ENCODE data around the gene SYT1. TPM values are rescaled to one million over a fixed set of nuclear protein-coding genes. Genes with fewer than 3 reads are reported as not detected.

The SYT1 gene
- total and polyA plus RNA-seq, 2 of the 4 experiments (the other 2 are of a cell fraction) = 2.8 to 3.0 TPM

DNA sequence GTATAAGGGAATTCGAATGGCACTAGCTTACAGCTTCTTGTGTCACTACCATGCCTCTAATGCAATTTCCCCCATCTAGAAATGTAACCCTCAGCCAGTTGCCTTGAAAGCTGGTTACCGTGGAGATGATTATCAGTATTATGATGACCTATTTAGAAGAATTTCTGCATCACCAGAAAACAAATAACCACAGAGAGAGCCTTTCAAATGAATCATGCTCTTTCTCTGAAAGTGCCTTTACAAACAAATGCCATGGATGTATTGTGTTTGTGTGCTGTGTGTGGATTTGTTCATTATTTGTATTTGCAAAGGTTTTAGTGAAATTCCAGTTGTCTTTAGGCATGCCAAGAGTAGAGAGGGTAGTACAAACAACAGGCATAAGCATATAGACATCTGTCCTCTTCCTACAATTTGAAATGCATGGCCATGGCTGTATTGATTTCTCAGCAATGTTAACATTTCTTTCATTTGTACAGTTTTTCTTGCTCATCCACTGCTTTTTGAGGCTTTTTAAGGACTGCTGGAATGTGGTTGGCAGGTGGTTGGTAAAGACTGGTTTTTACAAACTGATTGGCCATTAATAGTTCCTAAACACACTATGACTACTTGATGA is 559.6 kb downstream of the SYT1 start (continued):
- TF ChIP-seq, protein P1, sequence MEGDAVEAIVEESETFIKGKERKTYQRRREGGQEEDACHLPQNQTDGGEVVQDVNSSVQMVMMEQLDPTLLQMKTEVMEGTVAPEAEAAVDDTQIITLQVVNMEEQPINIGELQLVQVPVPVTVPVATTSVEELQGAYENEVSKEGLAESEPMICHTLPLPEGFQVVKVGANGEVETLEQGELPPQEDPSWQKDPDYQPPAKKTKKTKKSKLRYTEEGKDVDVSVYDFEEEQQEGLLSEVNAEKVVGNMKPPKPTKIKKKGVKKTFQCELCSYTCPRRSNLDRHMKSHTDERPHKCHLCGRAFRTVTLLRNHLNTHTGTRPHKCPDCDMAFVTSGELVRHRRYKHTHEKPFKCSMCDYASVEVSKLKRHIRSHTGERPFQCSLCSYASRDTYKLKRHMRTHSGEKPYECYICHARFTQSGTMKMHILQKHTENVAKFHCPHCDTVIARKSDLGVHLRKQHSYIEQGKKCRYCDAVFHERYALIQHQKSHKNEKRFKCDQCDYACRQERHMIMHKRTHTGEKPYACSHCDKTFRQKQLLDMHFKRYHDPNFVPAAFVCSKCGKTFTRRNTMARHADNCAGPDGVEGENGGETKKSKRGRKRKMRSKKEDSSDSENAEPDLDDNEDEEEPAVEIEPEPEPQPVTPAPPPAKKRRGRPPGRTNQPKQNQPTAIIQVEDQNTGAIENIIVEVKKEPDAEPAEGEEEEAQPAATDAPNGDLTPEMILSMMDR (conservative IDR thresholded peaks at IDR 0.05; ENCODE audit: low read depth, low read length) = no peak
- TF ChIP-seq FOS (IDR thresholded peaks at IDR 0.05; ENCODE audit: low read depth, low read length) = peak; percentile 75

DNA sequence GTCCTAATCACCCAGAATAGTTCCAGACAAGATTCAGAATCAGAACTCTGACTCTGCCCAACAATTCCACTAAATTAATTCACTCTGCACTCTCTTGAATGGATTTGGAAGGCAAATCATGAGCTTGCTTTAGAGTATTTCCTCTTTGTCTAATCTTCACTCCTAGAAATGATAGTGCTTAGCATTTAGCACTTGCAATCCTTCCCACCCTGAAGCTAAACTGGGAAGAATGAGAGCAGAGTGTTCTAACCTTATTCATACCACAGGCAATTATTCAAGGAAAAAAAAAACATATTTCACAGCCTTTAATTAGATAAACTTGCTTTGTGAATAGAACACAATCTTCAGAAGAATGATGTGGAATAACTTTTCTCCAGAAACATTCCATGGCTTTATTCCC is 561.5 kb downstream of the SYT1 start:
- Histone ChIP-seq H3K4ac (ENCODE audit: low read depth, low read length) (no peak overlapping the region), H3K14ac (replicated peaks; ENCODE audit: low read depth, low read length) (no peak overlapping the region), H3K9me3 (ENCODE audit: control insufficient read depth, insufficient read depth, low read length) (no peaks in the 10 kb centered on the region), H4K91ac (ENCODE audit: insufficient read depth, low read depth, low read length) (no peak overlapping the region), H3K4me3 (ENCODE audit: insufficient read depth, low read depth, low read length) (no peak overlapping the region), H4K5ac (ENCODE audit: low read depth, low read length) (no peak overlapping the region), H3K56ac (ENCODE audit: extremely low read depth, insufficient read depth, low read length) (no peak overlapping the region), H3K36me3 (ENCODE audit: control insufficient read depth, insufficient read depth, low read length) (no peaks in the 10 kb centered on the region), H3K27me3 (ENCODE audit: control insufficient read depth, insufficient read depth, low read length) (no peaks in the 10 kb centered on the region), H4K8ac (ENCODE audit: low read depth in 2 of 2, low read length in 2 of 2) (no peak overlapping the region), H4K20me1 (ENCODE audit: insufficient read depth, low read length) (no peaks in the 10 kb centered on the region), H3K9me1 (ENCODE audit: insufficient read depth, low read length) (peaks cover 3% of the 10 kb centered on the region; the same call in 1 of the 2 replicates), H3K27ac (ENCODE audit: insufficient read depth, low read length) (no peak overlapping the region), H2BK20ac (ENCODE audit: low read depth, low read length) (no peak overlapping the region), H2AK9ac (replicated peaks; ENCODE audit: low read depth, low read length, poor library complexity) (no peak overlapping the region), H2BK120ac (ENCODE audit: low read depth, low read length) (0 out of 2 replicates have a peak overlapping the region, but pooled peaks have one; percentile 3), H3K4me2 (ENCODE audit: low read depth, low read length) (no peak overlapping the region), H2BK5ac (ENCODE audit: low read depth, low read length, poor library complexity, severe bottlenecking) (no peak overlapping the region), H2AFZ (replicated peaks; ENCODE audit: low read length, poor library complexity) (no peak overlapping the region), H2AK5ac (ENCODE audit: low read depth, low read length) (no peak overlapping the region), H2BK15ac (ENCODE audit: low read depth, low read length) (no peak overlapping the region), H3K79me1 (ENCODE audit: low read depth in 1 of 2, low read length in 2 of 2) (peaks cover 0 to 6% of the 10 kb centered on the region in 2 experiments; a peak in 1 of 4 replicates), H3K4me1 (ENCODE audit: control insufficient read depth, insufficient read depth, low read length) (peaks cover 17% of the 10 kb centered on the region; the same call in 1 of the 2 replicates), H3K9ac (ENCODE audit: low read depth, low read length) (no peak overlapping the region), H3K18ac (ENCODE audit: low read depth, low read length) (peak overlapping the region; percentile 67; the same call in 1 of the 2 replicates), H3K23ac (ENCODE audit: low read depth, low read length) (no peak overlapping the region)
- ATAC-seq (ENCODE audit: low read depth) (no peak), DNase-seq (no peak)
- dilution Hi-C loops (cut with HindIII; ENCODE audit: low sequenced_read_pairs, unreplicated experiment) = no loop called here
- ChIA-PET POLR2A (ENCODE audit: unreplicated experiment) (no interaction called here), CTCF (interaction anchor here (1.1 to 1.2 kb wide), 2 partner anchors 18 to 29 kb away, joined by 4 read pairs; no protein-coding TSS in a partner anchor)
- intact Hi-C loops (cut with micrococcal nuclease) = loop anchor here (10.0 kb wide), 1 partner anchor 619 kb away; no protein-coding TSS in a partner anchor
- in situ Hi-C loops (cut with MboI; ENCODE audit: low sequenced_read_pairs) = no loop called here
- no TSS peak for BruUV-seq (replicated peaks)
- TF ChIP-seq MXI1 (IDR thresholded peaks at IDR 0.05; ENCODE audit: borderline replicate concordance, low read depth, low read length) (no peak), CHD1 (IDR thresholded peaks at IDR 0.05; ENCODE audit: low read depth, low read length) (no peak), CEBPB (IDR thresholded peaks at IDR 0.05; ENCODE audit: low read depth, low read length) (no peak), NFE2L2 (IDR thresholded peaks at IDR 0.05; ENCODE audit: low read depth, low read length) (no peak), RCOR1 (IDR thresholded peaks at IDR 0.05; ENCODE audit: insufficient replicate concordance, low read length) (no peak)
- TF ChIP-seq, protein P1 (conservative IDR thresholded peaks at IDR 0.05; ENCODE audit: low read depth, low read length) = no peak
- TF ChIP-seq, protein P2, sequence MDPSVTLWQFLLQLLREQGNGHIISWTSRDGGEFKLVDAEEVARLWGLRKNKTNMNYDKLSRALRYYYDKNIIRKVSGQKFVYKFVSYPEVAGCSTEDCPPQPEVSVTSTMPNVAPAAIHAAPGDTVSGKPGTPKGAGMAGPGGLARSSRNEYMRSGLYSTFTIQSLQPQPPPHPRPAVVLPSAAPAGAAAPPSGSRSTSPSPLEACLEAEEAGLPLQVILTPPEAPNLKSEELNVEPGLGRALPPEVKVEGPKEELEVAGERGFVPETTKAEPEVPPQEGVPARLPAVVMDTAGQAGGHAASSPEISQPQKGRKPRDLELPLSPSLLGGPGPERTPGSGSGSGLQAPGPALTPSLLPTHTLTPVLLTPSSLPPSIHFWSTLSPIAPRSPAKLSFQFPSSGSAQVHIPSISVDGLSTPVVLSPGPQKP (IDR thresholded peaks at IDR 0.05; ENCODE audit: borderline replicate concordance, low read depth, low read length) = no peak
- TF ChIP-seq, protein P3, sequence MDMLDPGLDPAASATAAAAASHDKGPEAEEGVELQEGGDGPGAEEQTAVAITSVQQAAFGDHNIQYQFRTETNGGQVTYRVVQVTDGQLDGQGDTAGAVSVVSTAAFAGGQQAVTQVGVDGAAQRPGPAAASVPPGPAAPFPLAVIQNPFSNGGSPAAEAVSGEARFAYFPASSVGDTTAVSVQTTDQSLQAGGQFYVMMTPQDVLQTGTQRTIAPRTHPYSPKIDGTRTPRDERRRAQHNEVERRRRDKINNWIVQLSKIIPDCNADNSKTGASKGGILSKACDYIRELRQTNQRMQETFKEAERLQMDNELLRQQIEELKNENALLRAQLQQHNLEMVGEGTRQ (IDR thresholded peaks at IDR 0.05; ENCODE audit: low read depth, low read length) = no peak
